GM19452 (cell line): ENCODE data around the gene MYH4.

Experiments used
- ATAC-seq: cut with Tn5 transposase; IDR thresholded peaks from one replicate; pipeline ENCODE4 v1.9.1; 2021; ENCODE audit not compliant: unreplicated experiment

The MYH4 gene

DNA sequence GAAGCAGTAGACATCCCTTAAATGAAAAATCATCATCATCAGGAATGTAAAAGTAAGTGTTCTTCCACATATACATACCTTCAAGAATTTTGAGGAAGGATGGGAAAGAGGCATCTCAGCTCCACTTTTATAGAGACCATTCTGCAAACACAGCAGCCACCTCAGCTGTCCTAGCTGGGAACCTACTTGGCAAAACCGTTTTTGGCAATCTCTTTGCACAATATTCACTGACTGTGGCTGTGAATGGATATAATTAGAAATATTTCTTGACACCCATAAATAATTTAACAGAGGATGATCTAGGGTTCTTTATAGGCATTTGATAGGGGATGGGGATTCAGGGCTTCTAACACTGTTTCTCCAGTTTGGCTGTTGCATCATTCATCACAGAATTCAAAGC lies at the start of gene MYH4:
Gene MYH4 (minus strand): TSS at position 101 of the 400 bp plus-strand sequence. CDS start 2,814 bp downstream, outside the sequence.
- ATAC-seq: no peak

DNA sequence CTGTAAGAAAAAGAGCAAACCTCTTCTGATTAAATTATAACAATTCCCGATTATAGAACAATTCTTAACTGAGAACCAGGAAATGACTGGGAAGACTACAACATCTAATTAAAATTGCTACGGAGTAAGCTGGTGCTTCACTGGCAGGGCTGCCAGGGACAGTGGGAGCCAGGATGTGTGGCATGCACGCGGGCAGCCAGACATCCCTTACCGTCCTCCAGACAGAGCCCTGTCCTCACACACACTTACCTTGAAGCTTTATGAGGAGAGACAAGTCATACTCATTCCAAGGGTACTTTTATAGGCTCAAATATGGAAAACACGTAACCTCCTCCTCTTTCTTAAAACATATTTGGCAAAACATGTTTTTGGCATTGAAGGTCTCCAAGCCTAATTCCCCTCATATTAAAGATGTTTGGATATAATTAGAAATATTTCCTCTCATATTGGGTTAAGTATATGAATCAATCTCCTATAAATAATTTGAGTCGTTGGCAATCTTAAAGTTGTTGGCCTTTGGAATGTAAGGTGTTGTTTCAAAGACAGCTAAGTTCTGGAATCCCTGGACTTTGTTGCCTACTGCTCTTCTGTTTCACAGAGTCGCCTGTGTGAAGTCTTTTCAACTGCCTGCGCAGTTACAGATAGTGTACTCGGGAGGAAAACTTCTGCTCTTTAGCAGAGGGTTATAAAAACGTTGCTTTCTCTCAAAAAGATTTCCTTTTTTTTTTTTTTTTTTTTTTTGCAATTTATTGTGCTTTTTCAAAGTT lies 49.1 kb upstream of the MYH4 start, which contains the start of gene MYH1:
Gene MYH1 (minus strand): TSS at position 272 of the 767 bp plus-strand sequence. CDS start 1,900 bp downstream, outside the sequence.
- no peak for ATAC-seq

DNA sequence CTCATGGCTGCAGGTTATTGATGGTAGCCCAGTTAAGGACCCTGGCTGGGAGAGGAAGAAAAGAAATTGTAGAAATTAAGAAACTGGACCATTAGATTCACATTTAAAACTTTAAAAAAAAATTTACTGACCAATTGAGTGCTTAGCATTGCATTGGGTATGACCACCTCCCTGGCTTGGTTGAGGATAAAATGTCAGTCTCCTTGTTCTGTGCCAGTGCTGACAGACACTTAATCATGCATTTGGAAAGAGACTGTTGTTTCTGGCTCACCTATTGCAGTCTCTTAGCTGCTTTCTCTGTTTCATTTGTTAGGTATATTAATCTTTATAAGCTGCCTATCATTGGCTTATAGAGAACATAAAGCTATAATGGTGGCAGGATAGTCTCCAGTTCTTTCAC lies 47.3 kb upstream of the MYH4 start:
- ATAC-seq: no peak

DNA sequence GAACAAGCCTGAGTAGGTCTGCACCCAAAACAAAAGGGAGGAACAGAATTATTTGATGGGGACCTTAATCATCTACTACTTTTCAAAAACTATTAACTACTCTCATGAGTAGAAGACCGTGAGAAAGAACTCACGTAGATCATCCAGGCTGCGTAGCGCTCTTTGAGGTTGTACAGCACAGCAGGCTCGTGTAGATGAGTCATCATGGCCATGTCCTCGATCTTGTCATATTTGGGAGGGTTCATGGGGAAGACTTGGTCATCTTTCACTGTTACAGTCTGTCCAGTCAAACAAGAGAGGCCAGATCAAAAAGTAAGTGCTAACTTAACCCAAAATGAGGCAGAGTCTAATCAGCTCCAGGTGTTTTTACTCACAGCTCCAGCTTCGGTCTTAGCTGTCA lies 46.7 kb upstream of the MYH4 start:
- ATAC-seq: no peak

DNA sequence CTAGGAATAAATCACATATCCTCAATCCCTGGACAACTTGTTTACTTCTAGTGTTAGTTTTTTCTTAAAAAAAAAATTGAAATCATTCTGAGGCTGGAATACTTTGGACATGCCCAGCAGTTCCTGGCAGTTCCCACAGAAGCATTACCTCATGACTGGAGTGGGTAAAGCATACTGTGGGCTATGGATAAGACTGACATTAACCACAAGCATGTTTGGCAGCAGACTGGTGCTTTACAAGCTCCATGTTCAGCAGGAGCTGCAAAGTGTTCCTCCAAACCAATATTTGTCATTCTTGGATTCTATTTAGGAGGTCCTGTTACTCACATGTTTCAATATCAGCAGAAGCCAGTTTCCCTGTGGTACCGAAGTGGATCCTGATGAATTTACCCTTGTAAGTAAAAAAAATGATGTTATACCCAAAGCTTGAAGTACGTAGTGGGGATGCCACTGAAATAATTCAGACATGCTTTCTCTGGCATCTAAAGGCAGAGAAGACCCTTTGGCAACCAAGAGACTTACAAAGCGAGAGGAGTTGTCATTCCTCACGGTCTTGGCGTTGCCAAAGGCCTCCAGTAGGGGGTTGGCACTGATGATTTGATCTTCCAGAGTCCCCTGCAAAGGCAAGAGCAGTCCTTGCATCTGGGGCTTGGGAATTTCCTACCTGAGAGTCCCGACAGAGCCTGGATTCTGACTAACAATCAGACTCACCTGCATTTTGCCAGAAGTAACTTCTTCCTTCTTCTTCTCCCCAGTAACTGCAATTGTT lies 44.1 kb upstream of the MYH4 start:
- no peak for ATAC-seq

DNA sequence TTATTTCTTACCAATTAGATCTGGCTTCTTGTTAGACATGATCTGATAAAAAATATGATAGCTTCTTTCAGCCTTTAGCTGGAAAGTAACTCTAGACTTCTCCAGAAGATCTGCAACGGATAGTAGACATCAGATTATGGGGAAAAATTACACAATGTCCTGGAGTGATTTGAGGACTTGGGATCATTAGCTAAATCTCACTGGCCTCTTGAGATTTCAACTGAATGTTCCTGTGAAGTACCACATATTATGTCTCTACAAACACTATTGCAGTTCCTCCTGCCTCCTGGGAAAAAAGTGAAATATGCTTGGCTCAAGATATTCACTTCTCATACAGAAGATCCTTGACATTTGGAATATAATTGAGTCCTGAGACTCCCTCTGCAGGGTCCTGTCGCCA lies 43.5 kb upstream of the MYH4 start:
- ATAC-seq: no peak

DNA sequence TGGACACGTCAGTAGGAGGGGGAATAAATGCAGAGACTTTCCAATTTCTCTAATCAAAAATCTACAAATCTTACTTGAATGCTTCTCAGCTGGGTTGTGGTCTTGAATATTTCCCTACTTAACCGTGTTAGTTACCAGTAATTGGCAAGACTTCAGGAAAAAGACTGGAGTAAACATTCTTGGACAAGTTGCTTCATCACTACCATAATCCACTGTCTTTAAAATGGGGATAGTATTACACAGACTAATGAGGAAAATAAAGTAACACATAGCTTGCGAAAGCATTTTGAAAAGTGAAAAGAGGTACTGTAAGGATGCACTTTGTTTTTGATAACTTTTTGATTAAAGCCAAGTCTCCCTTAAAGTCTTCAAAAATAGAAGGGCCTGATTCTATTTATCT lies 30.6 kb upstream of the MYH4 start:
- ATAC-seq: no peak

DNA sequence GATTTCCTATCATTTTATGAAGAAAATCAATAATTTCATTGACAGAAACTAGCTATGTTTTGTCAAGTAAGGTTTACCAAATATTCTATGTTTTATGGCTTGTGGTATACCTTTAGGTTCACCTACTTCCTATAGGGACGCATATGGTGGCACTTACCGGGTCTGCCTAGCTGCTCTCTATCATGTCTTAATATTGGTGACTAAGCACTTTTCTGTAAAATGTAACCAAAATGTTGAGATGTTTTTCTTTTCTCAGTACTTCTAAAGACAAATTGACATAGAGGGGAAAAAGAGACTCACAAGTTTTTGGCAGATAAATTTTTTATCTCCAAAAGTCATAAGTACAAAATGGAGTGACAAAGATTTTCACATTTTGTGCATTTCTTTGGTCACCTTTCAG lies 22.6 kb upstream of the MYH4 start:
- ATAC-seq: no peak

DNA sequence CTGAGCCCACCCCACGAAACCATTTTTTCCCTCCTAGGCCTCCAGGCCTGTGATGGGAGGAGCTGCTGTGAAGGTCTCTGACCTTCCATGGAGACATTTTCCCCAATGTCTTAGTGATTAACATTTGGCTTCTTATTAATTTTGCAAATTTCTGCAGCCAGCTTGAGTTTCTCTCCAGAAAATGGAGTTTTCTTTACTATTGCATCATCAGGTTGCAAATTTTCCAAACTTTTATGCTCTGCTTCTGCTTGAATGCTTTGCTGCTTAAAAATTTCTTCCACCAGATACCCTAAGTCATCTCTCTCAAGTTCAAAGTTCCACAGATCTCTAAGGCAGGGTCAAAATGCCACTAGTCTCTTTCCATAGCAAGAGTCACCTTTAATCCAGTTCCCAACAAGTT lies 12.9 kb upstream of the MYH4 start:
- ATAC-seq: no peak

DNA sequence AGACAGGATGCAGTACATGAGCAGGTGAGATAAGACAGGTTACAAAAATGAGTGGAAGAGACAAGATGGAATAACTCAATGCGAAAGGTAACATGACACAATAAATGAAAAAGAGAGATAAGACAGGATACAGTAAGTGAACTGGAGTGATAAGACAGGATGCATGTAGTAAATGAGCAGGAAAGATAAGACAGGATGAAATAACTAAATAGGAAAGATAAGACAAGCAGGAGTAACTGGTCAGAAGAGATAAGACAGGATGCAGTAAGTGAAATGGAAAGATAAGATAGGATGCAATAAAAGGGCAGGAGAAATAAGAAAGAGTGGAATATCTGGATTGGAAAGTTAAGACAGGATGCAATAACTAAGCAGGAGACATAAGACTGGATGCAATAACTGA lies 8.3 kb upstream of the MYH4 start:
- ATAC-seq: no peak

DNA sequence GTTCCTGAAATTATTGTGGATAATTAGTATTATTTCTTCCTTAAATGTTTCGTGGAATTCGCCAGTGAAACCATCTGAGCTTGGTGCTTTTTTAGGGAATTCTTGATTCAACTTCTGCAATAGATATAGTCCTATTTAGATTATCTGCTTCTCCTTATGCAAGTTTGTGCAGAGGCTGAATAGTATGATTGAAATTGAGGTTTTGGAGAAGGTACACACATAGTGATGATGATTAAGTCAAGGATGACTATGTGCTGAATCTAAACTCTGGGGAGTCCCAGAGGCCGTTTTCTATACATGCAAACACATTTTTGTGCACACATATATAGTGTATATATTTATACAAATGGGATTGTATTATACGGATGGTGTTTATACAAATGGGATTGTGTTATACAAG lies 5.2 kb upstream of the MYH4 start:
- ATAC-seq: no peak

DNA sequence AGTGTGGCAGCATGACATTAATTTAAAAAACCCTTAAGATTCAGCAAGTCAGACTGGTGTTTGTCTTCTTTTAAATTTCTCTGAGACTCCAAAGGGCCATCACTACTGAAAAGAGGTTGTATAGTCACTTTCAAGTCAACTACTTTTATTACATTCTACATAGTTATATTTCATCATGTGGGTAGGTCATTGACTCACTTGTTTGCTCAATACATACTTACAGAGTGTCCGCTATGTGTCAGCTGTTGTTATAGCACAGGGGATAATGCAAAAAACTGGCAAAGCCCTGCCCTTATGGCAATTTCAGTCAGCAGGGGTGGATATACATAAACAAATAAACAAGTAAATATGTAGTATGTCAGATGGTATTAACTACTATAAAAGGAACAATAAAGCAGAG lies 2.5 kb upstream of the MYH4 start:
- no peak for ATAC-seq

DNA sequence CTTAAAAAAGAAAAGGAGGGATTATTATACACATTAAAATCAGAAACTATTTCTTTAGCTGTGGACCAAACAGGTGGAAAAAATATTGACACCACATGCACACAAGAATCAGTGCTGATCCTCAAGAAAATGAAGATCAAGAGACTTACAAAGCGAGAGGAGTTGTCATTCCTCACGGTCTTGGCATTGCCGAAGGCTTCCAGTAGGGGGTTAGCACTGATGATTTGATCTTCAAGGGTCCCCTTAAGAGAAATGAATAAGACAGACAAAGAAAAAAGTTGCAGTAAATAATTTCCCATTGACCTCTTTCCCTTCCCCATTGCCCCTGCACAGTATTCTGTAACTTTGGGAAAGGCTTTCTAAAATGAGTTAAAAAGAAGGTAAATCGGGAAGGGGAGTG lies 6.0 kb downstream of the MYH4 start:
- no peak for ATAC-seq

DNA sequence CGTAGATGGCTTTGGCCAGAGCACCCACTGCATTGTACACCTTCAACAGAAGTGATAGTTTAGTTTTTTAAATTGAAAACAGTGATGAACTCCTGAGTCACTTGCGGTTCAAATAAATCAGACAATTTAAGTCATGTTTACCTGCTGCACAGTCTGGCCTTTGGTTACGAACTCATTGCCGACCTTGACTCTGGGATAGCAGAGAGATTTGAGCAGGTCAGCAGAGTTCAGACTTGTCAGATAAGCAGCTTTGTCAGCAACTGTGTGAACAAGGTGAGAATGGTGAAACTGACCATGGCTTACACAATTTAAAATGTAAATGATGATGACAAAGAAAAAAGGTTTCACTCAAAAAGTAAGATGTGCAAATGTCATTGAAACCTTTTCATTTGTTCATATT lies 9.3 kb downstream of the MYH4 start:
- ATAC-seq: no peak

DNA sequence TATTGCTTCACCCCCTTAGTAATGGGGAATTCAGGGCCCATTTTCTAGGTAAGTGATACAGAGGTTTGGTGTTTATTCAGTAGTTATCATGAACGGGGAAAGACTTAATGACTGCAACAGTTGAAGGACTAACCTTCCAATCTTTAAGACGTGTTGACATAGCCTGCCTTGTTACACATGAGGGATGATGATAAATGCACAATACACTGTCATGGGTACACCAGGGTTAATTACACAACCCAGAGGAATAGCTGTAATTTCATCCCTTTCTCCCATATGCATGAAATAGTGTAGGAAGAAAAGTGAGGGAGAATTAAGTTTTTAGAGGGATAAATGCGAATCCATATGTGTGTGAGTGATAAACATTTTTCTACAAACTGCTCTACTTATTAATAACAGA lies 10.7 kb downstream of the MYH4 start:
- no peak for ATAC-seq

DNA sequence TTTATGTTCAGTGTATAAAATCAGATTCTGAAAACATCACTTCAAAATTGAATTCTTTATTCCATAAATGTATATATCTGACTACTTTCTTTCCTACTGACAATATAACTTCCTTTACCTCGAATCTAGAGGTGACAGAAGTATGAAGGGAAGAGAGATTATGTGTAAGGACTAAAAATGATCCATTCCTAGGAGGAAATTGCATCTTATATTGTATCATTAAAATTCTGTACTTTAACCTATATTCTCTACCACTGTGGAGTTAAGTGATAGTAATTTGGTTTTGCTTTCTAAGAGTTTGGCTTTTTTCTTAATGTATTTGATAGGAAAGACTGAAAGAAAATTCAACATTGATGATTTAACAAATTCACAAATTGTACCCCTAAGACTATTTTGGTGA lies 11.4 kb downstream of the MYH4 start:
- ATAC-seq: no peak

DNA sequence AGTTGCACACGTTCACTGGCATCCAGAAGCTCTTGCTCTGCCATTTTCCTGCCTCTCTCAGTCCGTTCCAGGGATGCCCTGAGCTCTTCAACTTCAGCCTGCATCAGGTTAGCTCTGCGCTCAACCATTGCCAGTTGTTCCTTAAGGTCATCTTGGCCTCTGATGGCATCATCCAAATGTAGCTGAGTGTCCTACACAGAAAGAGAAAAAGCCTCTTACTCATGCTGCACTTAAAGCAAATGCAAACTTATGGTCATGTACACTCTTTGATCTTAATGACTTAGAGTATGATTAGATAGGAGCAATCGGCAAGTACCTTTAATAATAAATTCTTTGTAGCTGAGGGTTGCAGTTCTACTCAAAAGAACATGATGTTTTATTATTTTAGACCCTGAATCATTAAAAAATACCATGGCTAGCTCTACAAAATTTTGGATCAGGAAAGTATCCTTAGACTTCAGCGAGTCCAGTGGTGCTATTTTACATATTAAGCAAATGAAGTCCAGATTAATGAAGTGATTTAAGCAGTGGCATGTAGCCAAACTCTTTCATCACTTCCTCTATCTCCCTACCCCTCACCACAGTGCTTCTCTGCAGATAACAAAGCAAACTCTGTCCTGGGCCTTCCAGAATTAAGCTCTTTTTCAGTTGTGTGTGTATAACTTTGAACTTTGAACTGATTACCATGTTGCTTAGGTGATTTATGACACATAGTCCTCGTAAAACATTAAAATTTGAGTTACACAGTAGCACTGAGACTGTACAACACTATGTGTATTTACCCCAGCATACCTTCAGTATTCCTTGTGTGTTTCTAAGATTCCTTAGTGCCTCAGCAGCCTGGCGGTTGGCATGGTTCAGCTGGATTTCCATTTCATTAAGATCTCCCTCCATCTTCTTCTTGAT lies 22.1 kb downstream of the MYH4 start:
- no peak for ATAC-seq

DNA sequence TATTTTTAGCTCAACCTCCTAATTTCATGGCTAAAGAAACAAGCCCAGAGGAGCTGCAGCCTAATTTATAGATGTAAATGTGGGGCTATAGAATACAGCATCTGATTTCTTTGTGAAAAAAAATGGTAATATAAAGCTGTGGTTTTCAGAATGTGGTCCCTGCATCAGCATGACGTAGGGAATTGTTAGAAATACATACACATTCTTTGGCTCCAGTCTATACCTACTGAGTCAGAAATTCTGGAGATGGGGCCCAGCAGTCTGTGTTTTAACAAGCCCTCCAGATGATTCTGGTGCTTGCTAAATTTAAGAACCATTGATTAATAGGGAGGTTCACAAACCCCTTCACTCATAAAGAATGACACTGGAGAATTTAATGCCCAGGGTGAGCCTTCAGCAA lies 29.5 kb downstream of the MYH4 start:
- no peak for ATAC-seq

DNA sequence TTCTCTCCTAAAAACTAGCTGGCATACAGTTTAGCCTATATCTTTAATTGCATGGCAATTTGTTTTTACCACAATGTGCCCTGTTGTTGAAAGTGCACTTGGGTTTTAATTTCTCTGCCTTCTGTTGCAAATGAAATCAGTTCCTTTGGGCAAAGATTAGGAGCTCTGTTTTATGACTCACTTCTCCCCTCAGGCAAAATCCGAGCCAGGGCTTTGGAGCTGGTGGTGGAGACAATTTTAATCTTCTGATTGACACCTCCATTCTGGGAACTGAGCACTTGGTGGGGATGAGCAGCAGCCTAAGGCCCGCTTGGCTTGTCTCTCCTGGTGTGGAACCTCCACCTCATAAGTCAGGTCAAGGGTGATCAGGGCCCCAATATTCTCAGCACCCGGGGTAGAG lies 34.3 kb downstream of the MYH4 start:
- ATAC-seq: no peak

DNA sequence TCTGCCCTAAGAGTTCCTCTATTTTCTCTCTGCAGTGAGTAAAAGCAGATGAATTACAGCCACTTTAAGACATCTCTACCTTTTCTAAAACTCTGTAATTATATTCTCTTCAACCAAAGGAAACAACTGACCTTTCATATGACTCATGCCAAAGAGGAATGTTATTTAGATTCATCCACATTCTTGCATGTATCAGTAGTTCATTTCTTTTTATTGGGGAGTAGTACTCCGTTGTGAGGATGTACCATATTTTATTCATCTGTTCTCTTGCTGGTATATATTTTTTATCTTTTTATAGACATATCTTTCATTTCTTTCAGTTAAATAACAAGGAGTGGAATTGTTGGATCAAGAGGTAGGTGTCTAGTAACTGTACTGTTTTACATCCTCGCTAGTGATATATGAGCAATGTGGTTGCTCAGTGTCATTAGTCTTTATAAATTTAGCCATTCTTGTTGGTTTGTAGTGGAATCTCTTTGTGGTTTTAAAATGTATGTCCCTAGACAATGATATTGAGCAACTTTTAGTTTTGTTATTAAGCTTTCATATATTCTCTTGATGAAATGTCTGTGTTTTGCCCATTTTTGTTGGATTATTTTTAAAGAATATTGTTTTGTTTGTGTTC lies 39.8 kb downstream of the MYH4 start:
- ATAC-seq: no peak

DNA sequence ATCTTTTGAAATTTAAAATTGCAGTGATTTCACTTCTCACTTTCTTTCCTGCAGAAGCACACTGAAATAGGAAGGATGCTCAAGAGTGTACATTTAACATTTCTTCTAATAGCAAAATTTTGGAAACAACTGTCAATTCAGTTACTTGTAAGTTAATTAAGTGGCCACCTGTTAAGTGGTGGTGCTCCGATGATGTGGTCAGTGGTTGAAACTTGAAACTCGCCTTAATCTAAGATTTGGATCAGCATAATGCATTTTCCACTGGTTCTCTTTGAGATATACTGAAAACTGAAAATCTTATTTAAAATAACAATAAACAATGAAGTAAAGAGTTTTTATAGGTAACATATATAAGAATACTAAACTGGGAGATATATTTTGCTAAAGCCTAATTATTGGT lies 40.6 kb downstream of the MYH4 start:
- ATAC-seq: no peak
